MV-4-11 (cell line): ENCODE measurements around the gene PTPRK.
"Not testable (repeated sequence)": the region's sequence is repeated elsewhere in the genome, so short reads cannot be mapped to it uniquely, and the experiment has no call there.

Source experiments
- DNase-seq: peaks from one replicate; lab custom pipeline; 2025; lab: John Stamatoyannopoulos, UW

The PTPRK gene

GRCh38 chr6:128487746-128488145 is 32.7 kb downstream of the PTPRK start:
- DNase-seq, result no peak

- no peak for DNase-seq
Observed at GRCh38 chr6:128487055-128487454, 33.3 kb downstream of the PTPRK start.

DNA sequence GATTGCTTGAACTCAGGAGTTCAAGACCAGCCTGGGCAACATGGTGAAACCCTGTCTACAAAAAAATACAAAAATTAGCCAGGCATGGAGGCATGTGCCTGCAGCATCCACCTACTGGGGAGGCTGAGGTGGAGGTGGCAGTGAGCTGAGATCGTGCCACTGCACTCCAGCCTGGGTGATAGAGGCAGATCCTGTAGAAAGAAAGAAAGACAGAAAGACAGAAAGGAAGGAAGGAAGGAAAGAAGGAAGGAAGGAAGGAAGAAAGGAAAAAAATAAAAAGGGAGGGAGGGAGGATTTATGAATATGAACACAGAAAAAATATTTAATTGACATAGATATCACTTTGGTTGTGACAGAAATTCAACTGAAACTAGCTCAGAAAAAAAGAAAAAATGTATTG is 33.8 kb downstream of the PTPRK start:
- DNase-seq, result not testable (repeated sequence)

DNA sequence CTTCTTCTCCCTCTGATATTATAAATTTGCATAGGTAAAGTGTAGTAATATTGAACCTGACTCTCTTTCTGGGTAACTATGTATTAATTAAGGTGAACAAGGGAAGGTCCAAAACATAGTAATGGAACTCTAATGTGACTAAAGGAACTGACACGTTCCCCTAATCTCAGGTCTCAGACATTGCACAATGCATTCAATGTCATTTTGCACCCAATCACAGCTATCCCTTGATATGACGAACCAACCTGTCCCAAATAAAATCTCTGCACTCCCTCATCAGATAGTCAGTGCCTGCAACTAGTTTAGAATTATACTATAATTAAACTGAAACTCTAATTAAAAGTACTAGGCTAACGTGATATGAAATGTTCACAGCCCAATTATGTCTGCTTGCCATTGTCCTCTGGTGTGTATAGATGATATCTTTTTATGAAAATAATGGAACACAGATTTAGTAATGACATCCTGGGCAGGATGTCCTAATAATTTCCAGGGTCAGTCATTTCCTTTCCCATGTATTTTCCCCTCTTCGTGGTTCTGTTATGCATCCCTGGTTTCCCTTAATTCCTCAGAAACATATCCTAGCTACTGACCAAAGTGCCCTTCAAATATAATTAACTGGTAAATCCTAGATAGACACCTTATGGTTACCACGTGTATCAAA is 36.8 kb downstream of the PTPRK start:
- no peak for DNase-seq

- DNase-seq, result no peak
Observed at GRCh38 chr6:128482642-128483041, 37.8 kb downstream of the PTPRK start.

GRCh38 chr6:128479991-128480390 is 40.4 kb downstream of the PTPRK start:
- no peak for DNase-seq

DNA sequence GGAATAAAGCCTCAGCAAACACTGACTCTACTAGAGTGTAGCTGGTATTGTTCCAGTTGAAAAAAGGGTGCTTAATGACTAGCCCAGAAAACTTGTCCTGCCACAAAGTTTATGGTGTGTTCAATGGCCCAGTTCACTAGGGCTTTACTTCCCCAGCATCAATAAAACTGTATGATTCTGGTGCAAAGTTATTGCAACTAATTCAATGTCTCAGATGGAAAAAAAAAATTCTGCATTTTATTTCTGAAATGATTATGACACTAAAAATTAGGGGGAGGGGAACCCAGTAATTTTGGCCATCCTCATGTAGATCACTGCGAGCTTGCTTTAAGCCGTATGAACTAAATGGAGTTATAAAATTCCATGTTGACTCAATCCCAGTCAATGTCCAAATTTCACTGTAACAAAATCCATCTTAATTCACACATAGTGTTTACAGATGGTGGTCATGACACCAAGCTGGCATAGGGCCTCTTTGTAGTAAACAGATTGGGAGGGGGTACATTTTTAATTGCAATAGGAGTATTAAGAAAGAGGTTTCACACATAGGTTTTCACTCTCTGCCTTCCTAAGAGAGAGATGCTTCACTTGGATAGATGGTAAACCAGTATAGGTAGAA is 41.2 kb downstream of the PTPRK start:
- DNase-seq, result no peak

DNA sequence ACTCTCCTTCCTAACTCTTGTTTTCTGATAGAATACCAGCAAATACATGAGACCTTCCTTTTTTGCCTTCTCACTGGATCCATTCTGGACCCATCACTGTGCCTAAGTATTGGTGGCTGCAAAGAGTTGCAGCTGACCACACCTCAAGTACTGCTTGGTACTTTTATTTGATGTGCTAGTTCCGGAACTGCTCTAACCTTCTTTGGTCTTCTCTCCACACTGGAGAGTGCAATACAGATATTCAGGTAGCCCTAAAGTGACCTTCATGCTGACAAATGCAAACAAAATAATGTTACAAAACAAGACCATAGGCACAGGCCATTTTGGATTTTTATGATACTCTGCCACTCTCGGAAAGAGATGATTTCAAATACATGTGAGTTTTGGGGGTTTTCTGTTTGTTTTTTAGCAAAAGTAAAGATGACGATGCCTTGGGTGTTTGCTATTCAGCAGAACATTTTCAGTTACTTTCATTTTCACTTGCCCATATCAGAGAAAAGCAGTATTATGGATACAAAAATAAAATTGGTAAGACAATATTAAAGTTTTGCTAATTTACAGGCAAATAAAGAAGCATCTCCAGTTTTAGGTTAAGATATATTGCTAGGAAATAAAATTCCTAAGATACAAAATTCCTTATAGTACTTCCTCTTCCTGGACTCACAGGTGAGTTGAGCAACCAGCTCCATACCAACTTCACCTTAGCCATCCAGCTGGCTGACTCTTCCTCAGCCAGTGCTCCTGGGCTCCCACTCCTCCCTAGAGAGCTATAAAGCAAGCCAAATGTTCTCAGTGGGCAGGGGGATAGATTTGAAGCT is 42.0 kb downstream of the PTPRK start:
- DNase-seq, result no peak

DNA sequence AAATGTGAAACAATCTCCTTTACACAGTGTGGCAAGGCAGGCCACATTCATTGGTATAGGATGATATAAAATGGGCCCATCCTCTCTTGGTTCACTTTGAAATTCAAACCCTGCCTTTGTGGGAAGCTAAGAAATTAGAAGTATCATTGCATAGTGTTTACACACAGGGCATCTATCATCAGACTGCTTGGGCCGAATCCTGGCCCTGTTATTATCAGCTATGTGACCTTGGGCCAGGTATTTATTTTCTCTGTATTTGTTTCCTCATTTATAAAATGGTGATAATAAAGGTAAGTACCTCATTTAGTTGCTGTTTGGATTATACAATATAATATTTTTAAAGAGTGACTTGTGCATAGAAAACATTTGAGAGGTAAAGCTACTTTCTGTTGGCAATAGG is 45.5 kb downstream of the PTPRK start:
- no peak for DNase-seq

DNA sequence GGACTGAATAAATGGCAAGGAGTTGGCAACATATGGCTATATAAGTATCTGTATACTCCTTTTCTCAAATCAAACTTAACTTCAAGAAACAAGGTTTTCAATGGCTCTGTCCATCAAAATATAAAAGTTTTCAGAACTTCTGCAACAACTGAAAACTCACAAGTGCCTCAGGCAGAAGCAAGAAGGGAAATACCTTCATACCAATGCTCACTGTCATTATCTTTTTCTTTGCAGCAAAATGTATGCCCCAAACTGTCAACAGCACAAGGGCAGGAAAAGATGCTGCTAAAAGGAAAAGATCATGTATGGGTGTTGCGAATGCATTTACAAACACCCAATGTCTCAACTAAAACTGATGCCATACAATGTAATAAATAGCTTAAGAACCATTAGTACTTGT is 45.9 kb downstream of the PTPRK start:
- no peak for DNase-seq

GRCh38 chr6:128471907-128472306 is 48.5 kb downstream of the PTPRK start:
- no peak for DNase-seq

GRCh38 chr6:128465368-128466343 is 54.7 kb downstream of the PTPRK start:
- DNase-seq, result no peak

DNA sequence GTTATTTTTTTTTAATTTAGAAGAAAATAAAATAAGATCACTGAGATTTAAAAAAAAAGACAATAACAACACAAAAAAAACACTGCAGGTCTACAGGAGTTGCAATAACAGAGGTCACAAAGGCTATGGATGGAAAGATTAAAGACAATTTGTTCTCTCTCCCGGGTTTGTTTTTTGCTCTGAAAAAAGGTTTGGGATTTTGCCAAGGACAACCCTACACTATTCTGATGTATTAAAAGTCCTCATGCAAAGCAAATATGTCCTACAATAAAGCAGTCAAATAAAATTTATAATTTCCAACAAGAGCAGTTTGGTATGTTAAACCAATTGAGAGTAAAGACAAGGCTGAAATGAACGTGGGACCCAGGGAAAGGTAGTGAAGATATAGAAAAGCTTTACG is 55.6 kb downstream of the PTPRK start:
- DNase-seq, result no peak

- no peak for DNase-seq
Observed at GRCh38 chr6:128463942-128464341, 56.5 kb downstream of the PTPRK start.

GRCh38 chr6:128461501-128461900 is 58.9 kb downstream of the PTPRK start:
- no peak for DNase-seq

GRCh38 chr6:128456510-128457230 is 63.7 kb downstream of the PTPRK start:
- no peak for DNase-seq

DNA sequence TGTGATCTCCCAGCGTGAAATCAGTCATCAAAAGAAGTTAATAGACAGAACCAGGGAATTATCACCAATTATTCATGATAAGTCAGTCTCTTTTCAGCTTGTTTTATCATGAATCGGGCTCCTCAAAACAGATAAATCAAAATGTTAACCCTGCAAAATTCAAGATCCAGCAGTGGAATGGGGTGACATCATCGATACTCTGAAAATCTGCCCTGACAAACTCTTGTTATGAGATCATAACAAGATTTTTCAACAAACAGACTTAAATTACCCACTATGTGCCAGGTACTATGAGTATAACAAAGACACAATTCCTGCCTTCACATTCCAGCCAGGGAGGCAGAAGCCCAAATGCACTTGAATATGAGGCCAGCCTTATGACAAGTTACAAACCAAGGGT is 64.4 kb downstream of the PTPRK start:
- DNase-seq, result no peak

- DNase-seq, result no peak
Observed at GRCh38 chr6:128452713-128453112, 67.7 kb downstream of the PTPRK start.

DNA sequence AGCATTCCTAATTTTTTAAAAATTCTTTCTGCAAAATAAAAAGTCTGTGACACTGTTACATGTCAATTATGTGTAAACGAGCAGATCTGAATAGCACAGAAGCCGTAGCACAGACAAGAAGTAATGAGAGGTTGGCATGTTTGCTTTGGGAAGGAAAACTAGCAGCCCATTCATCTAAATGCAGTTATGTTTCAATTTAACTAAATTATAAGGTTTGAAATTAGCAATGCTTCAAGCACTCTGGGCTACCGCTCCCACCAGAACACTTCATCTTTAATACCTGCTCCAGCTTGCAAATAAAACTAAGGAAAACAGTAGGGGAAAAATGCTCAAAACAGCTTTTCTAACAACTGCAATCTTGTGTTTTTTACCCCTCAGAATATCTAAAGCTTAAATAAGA is 73.9 kb downstream of the PTPRK start:
- no peak for DNase-seq

GRCh38 chr6:128443553-128443952 is 76.8 kb downstream of the PTPRK start:
- DNase-seq, result no peak

- DNase-seq, result no peak
Observed at GRCh38 chr6:128439627-128440026, 80.8 kb downstream of the PTPRK start.
